CD4-positive, alpha-beta T cell treated with Interferon alpha-2 for 1 hour (primary cell): ENCODE results near the gene CORO1C.
A peak's percentile ranks its signal among the peaks of the same experiment; 100 is the strongest.
"Not testable (repeated sequence)": the region's sequence is repeated elsewhere in the genome, so short reads cannot be mapped to it uniquely, and the experiment has no call there.

Experiments used
- DNase-seq, 2 donors: peaks; one replicate each; pipeline ENCODE4 v3.0.0-alpha.2; 2020 to 2022

Gene CORO1C

GRCh38 chr12:108731105-108731865 is at the start of gene CORO1C:
Gene CORO1C (minus strand): TSS chr12:108731518. CDS start chr12:108701318, 30,200 bp downstream.
- DNase-seq: peak; percentile 95 to 97

GRCh38 chr12:108779998-108780688 is 48.8 kb upstream of the CORO1C start:
- DNase-seq: no peak

GRCh38 chr12:108778053-108778452 is 46.7 kb upstream of the CORO1C start:
- DNase-seq: no peak

GRCh38 chr12:108777156-108777555 is 45.8 kb upstream of the CORO1C start:
- no peak for DNase-seq

GRCh38 chr12:108773798-108774788 is 42.8 kb upstream of the CORO1C start:
- DNase-seq: no peak

GRCh38 chr12:108772891-108773797 is 41.8 kb upstream of the CORO1C start:
- DNase-seq: no peak

- no peak for DNase-seq
Measured at GRCh38 chr12:108772247-108772646, 40.9 kb upstream of the CORO1C start.

GRCh38 chr12:108771835-108772234 is 40.5 kb upstream of the CORO1C start:
- DNase-seq: not testable (repeated sequence)

- DNase-seq: no peak
Measured at GRCh38 chr12:108770963-108771362, 39.6 kb upstream of the CORO1C start.

- DNase-seq: no peak
Measured at GRCh38 chr12:108770269-108770829, 39.0 kb upstream of the CORO1C start.

GRCh38 chr12:108768591-108769500 is 37.5 kb upstream of the CORO1C start:
- peak; percentile 12 to 52 for DNase-seq

GRCh38 chr12:108766294-108766693 is 35.0 kb upstream of the CORO1C start:
- no peak for DNase-seq

GRCh38 chr12:108765289-108765764 is 34.0 kb upstream of the CORO1C start:
- no peak for DNase-seq

- no peak for DNase-seq
Measured at GRCh38 chr12:108764540-108765288, 33.4 kb upstream of the CORO1C start.

GRCh38 chr12:108761226-108761625 is 29.9 kb upstream of the CORO1C start:
- DNase-seq: no peak

GRCh38 chr12:108759924-108760323 is 28.6 kb upstream of the CORO1C start:
- DNase-seq: no peak

- DNase-seq: no peak
Measured at GRCh38 chr12:108757856-108758255, 26.5 kb upstream of the CORO1C start.

- no peak for DNase-seq
Measured at GRCh38 chr12:108756421-108756820, 25.1 kb upstream of the CORO1C start.

GRCh38 chr12:108755481-108755880 is 24.2 kb upstream of the CORO1C start:
- DNase-seq: no peak

GRCh38 chr12:108753976-108754375 is 22.7 kb upstream of the CORO1C start:
- DNase-seq: no peak
